ENCODE results near the gene ZNF804A.

The ZNF804A gene

GRCh38 chr2:184780944-184781343, 182.6 kb downstream of the ZNF804A start:
- Mint-ChIP-seq H3K36me3 (ENCODE audit: low read depth) (no peaks in the 10 kb centered on the region), H3K9me3 (peaks cover 7% of the 10 kb centered on the region), H3K27me3 (no peaks in the 10 kb centered on the region), H3K4me1 (ENCODE audit: low read depth) (no peaks in the 10 kb centered on the region), H3K27ac (no peak overlapping the region), H3K4me3 (no peak overlapping the region)

DNA sequence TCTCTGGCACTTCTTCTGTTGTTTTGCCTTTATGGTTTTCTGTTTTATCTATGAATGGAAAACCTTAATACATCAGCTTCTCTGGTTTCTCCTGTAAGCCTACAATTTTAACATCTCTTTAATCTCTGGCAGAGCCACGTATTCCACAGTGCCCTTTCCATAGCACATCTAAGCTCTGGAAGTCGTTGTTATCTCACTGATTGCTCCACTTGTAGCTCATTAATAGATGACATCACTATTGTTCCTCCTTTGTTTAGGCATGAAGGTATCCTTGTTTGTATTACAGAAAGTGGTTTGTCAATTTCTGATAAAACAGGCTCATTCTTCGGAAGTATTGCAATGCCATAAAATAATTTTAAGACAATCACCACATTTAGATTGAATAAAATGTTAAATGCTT, 185.2 kb downstream of the ZNF804A start:
- H3K27ac Mint-ChIP-seq, result no peak overlapping the region
- peaks cover 3% of the 10 kb centered on the region for H3K9me3 Mint-ChIP-seq
- H3K36me3 Mint-ChIP-seq (ENCODE audit: low read depth), result no peaks in the 10 kb centered on the region
- no peak overlapping the region for H3K4me3 Mint-ChIP-seq
- H3K4me1 Mint-ChIP-seq (ENCODE audit: low read depth), result no peaks in the 10 kb centered on the region
- no peaks in the 10 kb centered on the region for H3K27me3 Mint-ChIP-seq

GRCh38 chr2:184793176-184793575, 194.8 kb downstream of the ZNF804A start:
- H3K4me1 Mint-ChIP-seq (ENCODE audit: low read depth), result no peaks in the 10 kb centered on the region
- no peaks in the 10 kb centered on the region for H3K36me3 Mint-ChIP-seq (ENCODE audit: low read depth)
- H3K4me3 Mint-ChIP-seq, result no peak overlapping the region
- H3K27me3 Mint-ChIP-seq, result no peaks in the 10 kb centered on the region
- peaks cover 14% of the 10 kb centered on the region for H3K9me3 Mint-ChIP-seq
- H3K27ac Mint-ChIP-seq, result no peak overlapping the region

DNA sequence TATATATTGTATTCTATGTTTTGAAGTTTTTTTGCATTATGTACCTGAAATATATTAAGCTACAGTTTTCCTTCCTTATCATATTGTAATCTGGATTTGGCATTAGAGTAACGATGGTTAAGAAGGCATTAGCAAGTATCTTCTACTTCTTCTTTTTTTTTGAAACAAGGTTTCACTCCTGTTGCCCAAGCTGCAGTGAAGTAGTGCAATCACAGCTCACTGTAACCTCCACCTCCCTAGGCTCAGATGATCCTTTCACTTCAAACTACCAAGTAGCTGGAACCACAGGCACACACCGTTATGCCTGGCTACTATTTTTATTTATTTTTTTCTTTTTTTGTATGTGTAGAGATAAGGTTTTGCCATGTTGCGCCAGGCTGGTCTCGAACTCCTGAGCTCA, 201.1 kb downstream of the ZNF804A start:
- Mint-ChIP-seq H3K4me3 (no peak overlapping the region), H3K27ac (no peak overlapping the region), H3K36me3 (ENCODE audit: low read depth) (no peaks in the 10 kb centered on the region), H3K4me1 (ENCODE audit: low read depth) (no peaks in the 10 kb centered on the region), H3K27me3 (no peaks in the 10 kb centered on the region), H3K9me3 (peaks cover 11% of the 10 kb centered on the region)

DNA sequence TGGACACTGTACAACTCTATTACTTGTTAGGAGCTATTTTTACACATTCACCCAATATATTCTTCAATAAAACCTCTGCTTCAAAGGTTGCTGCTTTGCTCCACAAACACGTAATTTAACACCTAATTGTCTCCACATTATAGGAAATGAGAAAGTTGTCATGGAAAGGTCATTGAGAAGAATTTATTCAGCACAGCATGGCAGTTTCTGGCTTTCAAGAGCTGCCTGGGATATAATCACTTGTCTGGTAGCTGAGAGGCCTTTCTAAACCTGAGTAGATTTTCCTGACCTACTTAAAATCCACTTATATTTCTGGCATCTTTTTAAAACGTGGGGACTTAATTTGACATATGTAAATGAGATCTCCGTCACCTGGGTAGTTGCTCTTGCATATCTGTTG, 216.1 kb downstream of the ZNF804A start:
- H3K4me3 Mint-ChIP-seq, result no peak overlapping the region
- H3K36me3 Mint-ChIP-seq (ENCODE audit: low read depth), result no peaks in the 10 kb centered on the region
- no peaks in the 10 kb centered on the region for H3K27me3 Mint-ChIP-seq
- H3K9me3 Mint-ChIP-seq, result peaks cover 18% of the 10 kb centered on the region
- H3K27ac Mint-ChIP-seq, result no peak overlapping the region
- H3K4me1 Mint-ChIP-seq (ENCODE audit: low read depth), result no peaks in the 10 kb centered on the region

DNA sequence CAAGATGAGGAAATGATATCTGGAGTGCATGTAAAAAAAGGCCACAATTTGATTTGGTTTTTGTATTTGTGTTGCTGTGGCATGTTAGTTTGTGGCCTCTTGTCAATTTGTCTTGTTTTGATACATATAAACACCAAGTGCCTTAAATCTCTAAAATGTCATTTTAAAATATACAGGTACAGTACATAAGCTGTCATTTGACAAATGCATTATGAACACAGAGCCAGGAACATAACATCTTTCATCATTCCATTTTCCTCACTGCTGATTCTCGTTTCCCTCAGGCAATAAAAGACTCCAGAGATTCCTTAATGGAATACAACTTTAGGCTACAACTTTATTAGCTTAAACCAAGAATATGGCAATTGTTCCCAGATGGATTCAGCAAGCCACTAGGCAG, 217.5 kb downstream of the ZNF804A start:
- no peak overlapping the region for H3K4me3 Mint-ChIP-seq

DNA sequence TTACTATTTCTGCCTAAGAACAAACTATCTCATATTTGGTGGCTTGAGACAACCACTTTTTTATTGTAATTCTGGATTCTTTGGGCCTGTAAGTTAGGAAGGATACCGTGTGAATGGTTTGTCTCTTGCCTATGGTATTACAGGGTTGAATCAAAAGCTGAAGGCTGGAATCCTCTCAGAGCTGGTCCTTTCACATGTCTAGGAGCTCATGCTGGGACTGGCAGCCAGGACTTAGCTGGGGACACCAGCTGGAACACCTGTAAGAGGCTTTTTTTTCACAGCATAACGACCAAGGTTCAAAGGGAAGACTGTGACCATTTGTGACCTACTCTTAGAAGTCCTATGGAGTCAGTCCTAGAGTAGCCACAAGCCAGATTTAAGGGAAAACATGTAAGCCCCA, 226.3 kb downstream of the ZNF804A start:
- H3K9me3 Mint-ChIP-seq, result peaks cover 3% of the 10 kb centered on the region
- no peaks in the 10 kb centered on the region for H3K27me3 Mint-ChIP-seq
- no peak overlapping the region for H3K4me3 Mint-ChIP-seq
- H3K27ac Mint-ChIP-seq, result no peak overlapping the region
- no peaks in the 10 kb centered on the region for H3K4me1 Mint-ChIP-seq (ENCODE audit: low read depth)
- no peaks in the 10 kb centered on the region for H3K36me3 Mint-ChIP-seq (ENCODE audit: low read depth)

More for the DNA sequence above, 217.5 kb downstream of the ZNF804A start:
- Mint-ChIP-seq H3K27ac (no peak overlapping the region), H3K36me3 (ENCODE audit: low read depth) (no peaks in the 10 kb centered on the region), H3K27me3 (no peaks in the 10 kb centered on the region), H3K4me1 (ENCODE audit: low read depth) (no peaks in the 10 kb centered on the region), H3K9me3 (peaks cover 22% of the 10 kb centered on the region)

DNA sequence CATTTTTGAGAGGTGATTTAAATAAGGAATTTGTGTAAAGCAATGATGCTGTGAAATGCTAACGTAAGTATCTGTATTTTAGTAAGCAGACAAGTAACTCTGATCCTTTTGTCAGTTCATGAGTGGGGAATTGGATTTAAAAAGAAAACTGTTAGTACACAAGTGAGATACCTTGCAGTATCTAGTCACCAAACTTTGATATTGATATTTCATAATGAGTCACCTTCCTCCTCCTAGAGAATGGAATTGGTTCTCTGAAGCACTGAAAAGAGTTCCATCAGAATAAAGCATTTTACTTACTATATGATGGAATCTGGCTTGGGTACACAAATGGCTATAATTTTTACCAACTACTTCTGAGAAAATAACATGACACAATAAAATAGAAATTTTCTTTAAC, 232.2 kb downstream of the ZNF804A start:
- Mint-ChIP-seq H3K36me3 (ENCODE audit: low read depth) (no peaks in the 10 kb centered on the region), H3K9me3 (no peaks in the 10 kb centered on the region), H3K27ac (no peak overlapping the region), H3K4me3 (no peak overlapping the region), H3K27me3 (no peaks in the 10 kb centered on the region), H3K4me1 (ENCODE audit: low read depth) (no peaks in the 10 kb centered on the region)

GRCh38 chr2:184834699-184835397, 236.5 kb downstream of the ZNF804A start:
- Mint-ChIP-seq H3K27me3 (no peaks in the 10 kb centered on the region), H3K4me1 (ENCODE audit: low read depth) (no peaks in the 10 kb centered on the region), H3K9me3 (no peaks in the 10 kb centered on the region), H3K4me3 (no peak overlapping the region), H3K36me3 (ENCODE audit: low read depth) (no peaks in the 10 kb centered on the region), H3K27ac (no peak overlapping the region)

DNA sequence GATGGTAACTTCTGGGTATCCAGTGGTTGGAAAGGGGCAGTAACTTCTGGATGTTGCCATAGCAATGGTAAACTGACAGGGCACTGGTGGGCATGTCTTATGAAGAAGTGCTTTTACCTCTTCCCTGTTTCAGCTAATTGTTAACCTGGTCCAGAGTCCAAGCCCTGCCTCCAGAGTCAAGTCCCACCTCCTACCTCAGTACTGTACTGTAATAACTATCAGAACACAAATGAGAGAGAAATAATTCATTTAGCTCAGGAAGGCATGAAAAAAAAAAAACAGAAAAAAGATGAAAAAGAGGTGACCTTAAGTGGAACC, 237.0 kb downstream of the ZNF804A start:
- Mint-ChIP-seq H3K27me3 (no peaks in the 10 kb centered on the region), H3K4me1 (ENCODE audit: low read depth) (no peaks in the 10 kb centered on the region), H3K27ac (no peak overlapping the region), H3K9me3 (no peaks in the 10 kb centered on the region), H3K36me3 (ENCODE audit: low read depth) (no peaks in the 10 kb centered on the region), H3K4me3 (no peak overlapping the region)

DNA sequence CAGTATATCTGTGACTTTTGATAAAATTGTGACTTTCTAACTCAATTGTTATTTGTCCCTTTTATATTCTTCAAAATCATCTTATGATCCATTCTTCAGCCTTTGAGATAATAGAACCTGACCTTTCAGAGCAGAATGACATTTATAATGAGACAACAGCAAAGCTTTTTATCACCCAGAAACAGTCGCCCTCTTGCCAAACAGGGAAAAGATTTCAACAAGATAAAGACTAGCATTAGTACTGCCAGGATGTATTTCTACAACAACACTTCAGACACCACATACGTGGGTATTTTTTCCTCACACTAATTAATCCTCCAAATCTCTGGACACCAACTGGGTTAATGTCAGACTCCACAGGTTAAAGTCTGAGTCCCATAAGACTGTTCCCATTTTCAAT, 249.0 kb downstream of the ZNF804A start:
- peaks cover 13% of the 10 kb centered on the region for H3K9me3 Mint-ChIP-seq
- H3K4me3 Mint-ChIP-seq, result no peak overlapping the region

DNA sequence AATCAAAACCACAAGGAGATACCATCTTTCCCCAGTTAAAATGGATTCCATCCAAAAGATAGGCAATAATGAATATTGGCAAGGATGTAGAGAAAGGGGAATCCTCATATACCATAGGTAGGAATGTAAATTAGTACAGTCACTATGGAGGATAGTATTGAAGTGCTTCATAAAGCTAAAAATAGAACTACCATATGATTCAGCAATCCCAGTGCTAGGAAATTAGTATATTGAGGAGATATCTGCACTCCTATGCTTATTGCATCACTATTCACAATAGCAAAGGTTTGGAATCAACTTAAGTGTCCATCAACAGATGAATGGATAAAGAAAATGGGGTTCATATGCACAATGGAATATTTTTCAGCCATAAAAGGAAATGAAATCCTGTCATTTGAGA, 251.2 kb downstream of the ZNF804A start:
- H3K27me3 Mint-ChIP-seq, result no peaks in the 10 kb centered on the region
- H3K9me3 Mint-ChIP-seq, result peaks cover 13% of the 10 kb centered on the region
- no peaks in the 10 kb centered on the region for H3K4me1 Mint-ChIP-seq (ENCODE audit: low read depth)
- H3K4me3 Mint-ChIP-seq, result no peak overlapping the region
- H3K27ac Mint-ChIP-seq, result no peak overlapping the region
- H3K36me3 Mint-ChIP-seq (ENCODE audit: low read depth), result no peaks in the 10 kb centered on the region

More for the DNA sequence above, 249.0 kb downstream of the ZNF804A start:
- Mint-ChIP-seq H3K27ac (no peak overlapping the region), H3K27me3 (no peaks in the 10 kb centered on the region), H3K36me3 (ENCODE audit: low read depth) (no peaks in the 10 kb centered on the region), H3K4me1 (ENCODE audit: low read depth) (no peaks in the 10 kb centered on the region)

DNA sequence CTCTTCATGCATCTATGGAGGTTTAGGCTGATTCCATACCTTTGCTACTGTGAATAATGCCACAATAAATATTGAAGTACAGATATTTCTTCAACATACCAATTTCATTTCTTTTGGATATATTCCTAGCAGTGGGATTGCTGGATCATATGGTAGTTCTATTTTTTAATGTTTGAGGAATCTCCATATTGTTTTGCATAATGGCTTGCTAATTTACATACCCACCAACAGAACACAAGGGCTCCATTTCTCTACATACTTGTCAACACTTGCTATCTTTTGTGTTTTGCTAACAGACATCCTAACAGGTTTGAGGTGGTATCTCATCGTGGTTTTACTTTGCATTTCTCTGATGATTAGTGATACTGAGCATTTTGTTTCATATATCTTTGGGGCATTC, 253.2 kb downstream of the ZNF804A start:
- H3K4me3 Mint-ChIP-seq, result no peak overlapping the region
- H3K27ac Mint-ChIP-seq, result no peak overlapping the region
- H3K27me3 Mint-ChIP-seq, result no peaks in the 10 kb centered on the region
- no peaks in the 10 kb centered on the region for H3K4me1 Mint-ChIP-seq (ENCODE audit: low read depth)
- no peaks in the 10 kb centered on the region for H3K36me3 Mint-ChIP-seq (ENCODE audit: low read depth)
- H3K9me3 Mint-ChIP-seq, result peaks cover 13% of the 10 kb centered on the region

- no peak overlapping the region for H3K27ac Mint-ChIP-seq
- no peaks in the 10 kb centered on the region for H3K27me3 Mint-ChIP-seq
Observed at GRCh38 chr2:184859187-184859586, 260.9 kb downstream of the ZNF804A start.

DNA sequence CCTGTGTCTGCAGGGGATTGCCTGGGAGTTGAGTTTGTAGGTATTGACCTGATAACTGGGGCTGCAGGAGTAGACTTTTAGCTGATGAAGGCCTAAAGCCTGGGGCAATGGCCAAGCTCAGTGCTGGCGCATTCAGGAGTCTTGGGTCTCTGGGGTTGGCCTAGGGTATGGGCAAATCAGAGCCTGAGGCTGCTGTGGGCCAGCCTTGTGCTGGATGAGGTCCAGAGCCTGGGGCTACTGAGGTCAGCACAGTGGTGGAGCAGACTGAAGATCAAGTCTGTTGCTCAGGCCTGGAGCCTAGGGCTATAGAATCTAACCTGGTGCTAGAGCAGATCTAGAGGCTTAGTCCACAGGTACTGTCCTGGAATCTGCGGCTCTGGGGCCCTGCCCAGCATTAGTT, 262.4 kb downstream of the ZNF804A start:
- no peaks in the 10 kb centered on the region for H3K4me1 Mint-ChIP-seq (ENCODE audit: low read depth)
- no peak overlapping the region for H3K4me3 Mint-ChIP-seq
- H3K9me3 Mint-ChIP-seq, result peaks cover 20% of the 10 kb centered on the region
- H3K36me3 Mint-ChIP-seq (ENCODE audit: low read depth), result no peaks in the 10 kb centered on the region
- H3K27ac Mint-ChIP-seq, result no peak overlapping the region
- H3K27me3 Mint-ChIP-seq, result no peaks in the 10 kb centered on the region

More at GRCh38 chr2:184859187-184859586, 260.9 kb downstream of the ZNF804A start:
- H3K9me3 Mint-ChIP-seq, result peaks cover 20% of the 10 kb centered on the region
- no peaks in the 10 kb centered on the region for H3K4me1 Mint-ChIP-seq (ENCODE audit: low read depth)
- H3K36me3 Mint-ChIP-seq (ENCODE audit: low read depth), result no peaks in the 10 kb centered on the region
- no peak overlapping the region for H3K4me3 Mint-ChIP-seq

DNA sequence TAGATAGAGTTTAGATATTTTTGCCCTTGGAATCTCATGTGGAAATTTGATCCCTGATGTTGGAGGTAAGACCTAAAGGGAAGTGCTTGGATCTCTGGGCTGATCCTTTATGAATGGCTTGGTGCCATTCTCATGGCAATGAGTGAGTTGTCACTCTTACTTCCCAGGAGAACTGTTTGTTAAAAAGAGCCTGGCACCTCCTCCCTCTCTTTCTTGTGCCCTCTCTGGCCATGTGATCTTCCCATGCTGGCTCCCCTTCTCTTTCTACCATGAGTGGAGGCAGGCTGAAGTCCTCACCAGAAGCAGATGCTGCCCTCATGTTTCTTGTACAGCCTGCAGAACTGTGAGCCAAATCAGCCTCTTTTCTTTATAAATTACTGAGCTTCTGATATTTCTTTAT, 276.9 kb downstream of the ZNF804A start:
- Mint-ChIP-seq H3K4me3 (no peak overlapping the region), H3K27ac (no peak overlapping the region), H3K36me3 (ENCODE audit: low read depth) (no peaks in the 10 kb centered on the region), H3K9me3 (peaks cover 12% of the 10 kb centered on the region), H3K27me3 (no peaks in the 10 kb centered on the region), H3K4me1 (ENCODE audit: low read depth) (no peaks in the 10 kb centered on the region)
